Fibroblast of the aortic adventitia (primary cell): ENCODE data around the gene PACRG. TPM values are rescaled to one million over a fixed set of nuclear protein-coding genes. Genes with fewer than 3 reads are reported as not detected.

Source experiments
- DNase-seq: peaks from one replicate; pipeline ENCODE4 v3.0.0-alpha.2; 2010; ENCODE audit warnings: low read depth
- H3K4me3 ChIP-seq: 2 replicates; pipeline ENCODE4 v1.5.1; 2011; ENCODE audit warnings: low read depth, mild to moderate bottlenecking, control low read depth, low read length, moderate library complexity
- total RNA-seq: library from RNA; depleted of rRNA; stranded (reverse); fragments of >200 nt; gene quantifications from 2 replicates; pipeline ENCODE4 v1.2.3, GENCODE V29; 2012; ENCODE audit warnings: low replicate concordance
- TF ChIP-seq, protein P1 (sequence below): IDR thresholded peaks from 2 replicates; pipeline ENCODE4 v1.5.1; 2011; ENCODE audit warnings: mild to moderate bottlenecking, low read length, control low read depth, inconsistent platforms; ENCODE audit not compliant: insufficient read depth

Gene PACRG
- total RNA-seq, 1 donor, result 0.63 TPM

GRCh38 chr6:163118941-163119340 lies 391.2 kb downstream of the PACRG start:
- TF ChIP-seq, protein P1, sequence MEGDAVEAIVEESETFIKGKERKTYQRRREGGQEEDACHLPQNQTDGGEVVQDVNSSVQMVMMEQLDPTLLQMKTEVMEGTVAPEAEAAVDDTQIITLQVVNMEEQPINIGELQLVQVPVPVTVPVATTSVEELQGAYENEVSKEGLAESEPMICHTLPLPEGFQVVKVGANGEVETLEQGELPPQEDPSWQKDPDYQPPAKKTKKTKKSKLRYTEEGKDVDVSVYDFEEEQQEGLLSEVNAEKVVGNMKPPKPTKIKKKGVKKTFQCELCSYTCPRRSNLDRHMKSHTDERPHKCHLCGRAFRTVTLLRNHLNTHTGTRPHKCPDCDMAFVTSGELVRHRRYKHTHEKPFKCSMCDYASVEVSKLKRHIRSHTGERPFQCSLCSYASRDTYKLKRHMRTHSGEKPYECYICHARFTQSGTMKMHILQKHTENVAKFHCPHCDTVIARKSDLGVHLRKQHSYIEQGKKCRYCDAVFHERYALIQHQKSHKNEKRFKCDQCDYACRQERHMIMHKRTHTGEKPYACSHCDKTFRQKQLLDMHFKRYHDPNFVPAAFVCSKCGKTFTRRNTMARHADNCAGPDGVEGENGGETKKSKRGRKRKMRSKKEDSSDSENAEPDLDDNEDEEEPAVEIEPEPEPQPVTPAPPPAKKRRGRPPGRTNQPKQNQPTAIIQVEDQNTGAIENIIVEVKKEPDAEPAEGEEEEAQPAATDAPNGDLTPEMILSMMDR, result no peak
- no peak overlapping the region for H3K4me3 ChIP-seq

DNA sequence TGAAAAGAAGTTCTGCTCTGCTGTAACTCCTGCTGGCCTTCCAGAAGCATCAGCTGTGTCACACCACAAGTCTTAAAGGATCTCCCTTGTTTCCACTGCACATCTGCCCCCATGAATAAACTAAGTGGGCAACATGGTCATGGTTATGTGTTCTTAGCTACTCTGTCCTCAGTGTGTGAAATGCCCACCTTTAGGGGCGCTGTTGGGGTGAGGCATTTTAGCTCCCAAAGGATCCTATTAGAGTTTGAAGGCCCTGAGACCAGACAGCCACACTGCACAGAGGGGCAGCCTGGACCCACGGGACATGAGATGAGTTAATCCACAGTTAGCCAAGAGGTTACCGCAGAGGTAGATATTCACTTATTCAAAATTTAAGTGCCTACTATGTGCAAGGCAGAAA lies 392.4 kb downstream of the PACRG start:
- H3K4me3 ChIP-seq, result no peak overlapping the region
- TF ChIP-seq, protein P1, result no peak

More at GRCh38 chr6:163118941-163119340, 391.2 kb downstream of the PACRG start:
- no peak for DNase-seq

GRCh38 chr6:163121270-163121669 lies 393.5 kb downstream of the PACRG start:
- TF ChIP-seq, protein P1, result no peak
- DNase-seq, result no peak

More for the DNA sequence above, 392.4 kb downstream of the PACRG start:
- no peak for DNase-seq

GRCh38 chr6:163122365-163122764 lies 394.6 kb downstream of the PACRG start:
- DNase-seq, result no peak
- no peak overlapping the region for H3K4me3 ChIP-seq
- TF ChIP-seq, protein P1, result no peak

More at GRCh38 chr6:163121270-163121669, 393.5 kb downstream of the PACRG start:
- no peak overlapping the region for H3K4me3 ChIP-seq

DNA sequence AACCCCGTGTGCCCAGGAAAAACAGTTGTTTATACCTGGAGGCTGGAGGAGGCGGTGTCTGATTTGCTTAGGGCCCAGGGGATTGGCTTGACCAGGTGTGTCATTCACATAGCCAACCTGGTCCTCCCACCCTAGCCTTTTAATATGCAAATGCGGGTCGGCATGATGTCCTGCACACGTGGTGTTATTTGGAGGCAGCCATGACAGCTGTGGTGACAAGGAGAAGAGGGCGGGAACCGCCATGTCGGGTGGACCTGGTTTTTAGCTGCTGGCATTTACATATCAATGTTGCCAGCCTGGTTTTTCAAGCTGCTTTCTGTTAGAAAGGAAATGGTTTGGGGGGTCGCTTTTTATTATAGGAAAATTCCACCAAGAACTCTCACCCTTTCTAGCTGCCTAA lies 395.3 kb downstream of the PACRG start:
- no peak for DNase-seq
- TF ChIP-seq, protein P1, result no peak
- no peak overlapping the region for H3K4me3 ChIP-seq

GRCh38 chr6:163126741-163127140 lies 399.0 kb downstream of the PACRG start:
- H3K4me3 ChIP-seq, result no peak overlapping the region
- TF ChIP-seq, protein P1, result no peak
- DNase-seq, result no peak

DNA sequence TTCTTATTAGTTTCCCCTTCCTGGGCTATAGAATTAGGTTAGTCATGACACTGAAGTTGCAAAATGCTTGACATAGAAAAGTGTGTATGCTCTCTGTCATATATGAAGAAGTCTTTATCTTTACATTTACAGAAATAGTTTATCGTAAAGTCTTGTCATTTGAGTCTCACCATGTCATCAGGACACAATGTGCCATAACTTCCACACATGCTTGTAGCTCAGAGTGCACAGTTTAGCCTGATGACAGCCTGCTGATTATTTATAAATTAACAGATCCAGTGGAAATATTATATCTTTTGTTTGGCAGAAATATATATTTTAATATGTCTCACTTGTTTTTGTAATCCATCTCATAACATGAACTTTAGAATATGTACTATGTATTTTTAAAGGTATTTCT lies 399.8 kb downstream of the PACRG start:
- DNase-seq, result no peak
- TF ChIP-seq, protein P1, result no peak
- H3K4me3 ChIP-seq, result no peak overlapping the region
